CD4-positive, alpha-beta T cell (primary cell): ENCODE data around the gene MCEMP1. TPM values are rescaled to one million over a fixed set of nuclear protein-coding genes. Genes with fewer than 3 reads are reported as not detected.

Source experiments
- ATAC-seq: fragments of 200-7000 bp; cut with Tn5 transposase; one replicate; pipeline ENCODE4 v1.10.0; 2022; ENCODE audit warnings: mild to moderate bottlenecking; ENCODE audit not compliant: poor library complexity
- CTCF ChIA-PET: fragments of 350-600 bp; sonication (Branson Sonifier 250); formaldehyde crosslinking; loops from one replicate; lab custom pipeline; 2021; ENCODE audit warnings: antibody characterized with exemption, inconsistent platforms; lab: Charles Lee
- POLR2A ChIA-PET: fragments of 350-600 bp; sonication (Branson Sonifier 250); formaldehyde crosslinking; loops from one replicate; lab custom pipeline; 2021; ENCODE audit warnings: antibody characterized with exemption, inconsistent platforms; lab: Charles Lee
- DNase-seq, 14 experiments: peaks; one replicate each; pipeline ENCODE4 v3.0.0-alpha.2; 2013 to 2020; ENCODE audit warnings: mixed read lengths in 2 of 14
- H3K27ac ChIP-seq, 2 donors: one replicate each; pipeline versions ENCODE4 v1.5.1 to v1.7.0; 2013; ENCODE audit warnings: low read length in 2 of 2, low read depth in 1 of 2, mild to moderate bottlenecking in 1 of 2
- H3K27me3 ChIP-seq, 2 experiments: 1 replicate in 1 of 2; 2 replicates in 1 of 2; pipeline versions ENCODE4 v1.6.1 to v1.7.0; 2013; ENCODE audit warnings: low read length in 2 of 2, control low read depth in 1 of 2, mild to moderate bottlenecking in 1 of 2, moderate library complexity in 1 of 2; ENCODE audit not compliant: insufficient read depth in 2 of 2, control insufficient read depth in 1 of 2
- H3K36me3 ChIP-seq: one replicate; pipeline ENCODE4 v1.6.1; 2013; ENCODE audit warnings: low read length, control low read depth; ENCODE audit not compliant: insufficient read depth
- H3K4me1 ChIP-seq: one replicate; pipeline ENCODE4 v1.6.1; 2013; ENCODE audit warnings: low read length, control low read depth; ENCODE audit not compliant: insufficient read depth
- H3K4me3 ChIP-seq: one replicate; pipeline ENCODE4 v1.5.1; 2013; ENCODE audit warnings: mild to moderate bottlenecking, low read length, moderate library complexity
- H3K9me3 ChIP-seq, 2 experiments: 1 replicate in 1 of 2; 2 replicates in 1 of 2; pipeline versions ENCODE4 v1.6.1 to v1.7.0; 2013; ENCODE audit warnings: low read length in 2 of 2, mild to moderate bottlenecking in 2 of 2, control low read depth in 1 of 2, moderate library complexity in 1 of 2; ENCODE audit not compliant: control insufficient read depth in 1 of 2, insufficient read depth in 1 of 2
- H3K27ac Mint-ChIP-seq: one replicate; pipeline ENCODE4 v1.8.0; 2020; ENCODE audit warnings: mixed read lengths
- H3K27me3 Mint-ChIP-seq: one replicate; pipeline ENCODE4 v1.8.0; 2021; ENCODE audit warnings: mixed read lengths
- H3K36me3 Mint-ChIP-seq: one replicate; pipeline ENCODE4 v1.8.0; 2021; ENCODE audit warnings: low read depth, mixed read lengths
- H3K4me1 Mint-ChIP-seq: one replicate; pipeline ENCODE4 v1.8.0; 2021; ENCODE audit warnings: low read depth, mixed read lengths
- H3K4me3 Mint-ChIP-seq: one replicate; pipeline ENCODE4 v1.8.0; 2020; ENCODE audit warnings: mild to moderate bottlenecking, mixed read lengths
- H3K9me3 Mint-ChIP-seq: one replicate; pipeline ENCODE4 v1.8.0; 2020; ENCODE audit warnings: mixed read lengths
- intact Hi-C, 2 experiments: fragments of 100-400 bp; cut with DNase I in 1 of 2; cut with micrococcal nuclease in 1 of 2; formaldehyde crosslinking; loops; one replicate each; pipeline versions ENCODE4 v1.15.1 to v1.9.0; 2023 to 2025; cut with DNase I, micrococcal nuclease
- total RNA-seq, 174 experiments: library from RNA in 2 of 174; stranded (reverse) in 2 of 174; gene quantifications; one replicate each; pipeline ENCODE4 v1.2.3 and lab custom pipeline; 2021 to 2026
- TF ChIP-seq, protein P1 (sequence below): fragments of 200-600 bp; IDR thresholded peaks from one replicate; pipeline ENCODE4 v1.8.0; 2022; ENCODE audit warnings: antibody characterized with exemption, mild to moderate bottlenecking

MCEMP1 gene
- total RNA-seq, 2 experiments from 2014 or later = 0.38 TPM; not detected in 1

DNA sequence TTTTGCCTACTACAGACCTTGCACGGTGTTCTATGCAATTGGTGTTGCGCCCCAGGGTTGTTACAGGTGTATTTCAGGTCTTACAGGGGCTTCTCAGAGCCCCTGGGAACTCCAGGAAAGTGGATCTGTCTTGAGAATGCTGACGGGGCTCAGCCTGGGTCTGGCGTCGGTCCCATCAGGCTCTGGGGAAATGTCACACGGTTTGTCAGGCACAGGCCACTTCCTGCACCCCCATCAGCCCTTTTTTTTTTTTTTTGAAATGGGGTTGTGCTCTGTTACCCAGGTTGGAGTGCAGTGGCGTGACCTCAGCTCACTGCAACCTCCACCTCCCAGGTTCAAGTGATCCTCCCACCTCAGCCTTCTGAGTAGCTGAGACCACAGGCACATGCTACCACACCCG lies 41.8 kb downstream of the MCEMP1 start:
- no peak overlapping the region for H3K27ac Mint-ChIP-seq
- ATAC-seq = peak; percentile 37
- CTCF ChIA-PET = no interaction called here

DNA sequence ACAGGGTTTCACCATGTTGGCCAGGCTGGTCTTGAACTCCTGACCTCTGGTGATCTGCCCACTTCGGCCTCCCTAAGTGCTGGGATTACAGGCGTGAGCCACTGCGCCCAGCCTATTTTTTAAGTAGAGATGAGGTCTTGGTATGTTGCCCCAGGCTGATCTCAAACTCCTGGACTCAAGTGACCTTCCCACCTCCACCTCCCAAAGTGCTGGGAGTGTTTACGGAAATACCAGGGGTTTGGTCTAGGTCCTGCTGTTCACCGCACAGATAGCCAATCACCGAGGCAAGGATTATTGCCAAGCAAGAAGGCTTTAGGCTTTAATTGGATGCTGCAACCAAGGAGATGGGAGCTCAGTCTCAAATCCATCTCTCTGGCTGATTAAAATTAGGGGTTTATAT lies 43.5 kb downstream of the MCEMP1 start:
- Mint-ChIP-seq H3K9me3 (no peaks in the 10 kb centered on the region), H3K27me3 (no peaks in the 10 kb centered on the region), H3K27ac (no peak overlapping the region), H3K36me3 (no peaks in the 10 kb centered on the region), H3K4me3 (no peak overlapping the region), H3K4me1 (no peaks in the 10 kb centered on the region)
- peaks cover 0 to 5% of the 10 kb centered on the region in 2 experiments for H3K9me3 ChIP-seq
- ChIA-PET CTCF (no interaction called here), POLR2A (no interaction called here)
- H3K4me1 ChIP-seq = peaks cover 11% of the 10 kb centered on the region
- no peaks in the 10 kb centered on the region for H3K27me3 ChIP-seq
- H3K36me3 ChIP-seq = no peaks in the 10 kb centered on the region
- intact Hi-C loops = no loop called here
- TF ChIP-seq, protein P1, sequence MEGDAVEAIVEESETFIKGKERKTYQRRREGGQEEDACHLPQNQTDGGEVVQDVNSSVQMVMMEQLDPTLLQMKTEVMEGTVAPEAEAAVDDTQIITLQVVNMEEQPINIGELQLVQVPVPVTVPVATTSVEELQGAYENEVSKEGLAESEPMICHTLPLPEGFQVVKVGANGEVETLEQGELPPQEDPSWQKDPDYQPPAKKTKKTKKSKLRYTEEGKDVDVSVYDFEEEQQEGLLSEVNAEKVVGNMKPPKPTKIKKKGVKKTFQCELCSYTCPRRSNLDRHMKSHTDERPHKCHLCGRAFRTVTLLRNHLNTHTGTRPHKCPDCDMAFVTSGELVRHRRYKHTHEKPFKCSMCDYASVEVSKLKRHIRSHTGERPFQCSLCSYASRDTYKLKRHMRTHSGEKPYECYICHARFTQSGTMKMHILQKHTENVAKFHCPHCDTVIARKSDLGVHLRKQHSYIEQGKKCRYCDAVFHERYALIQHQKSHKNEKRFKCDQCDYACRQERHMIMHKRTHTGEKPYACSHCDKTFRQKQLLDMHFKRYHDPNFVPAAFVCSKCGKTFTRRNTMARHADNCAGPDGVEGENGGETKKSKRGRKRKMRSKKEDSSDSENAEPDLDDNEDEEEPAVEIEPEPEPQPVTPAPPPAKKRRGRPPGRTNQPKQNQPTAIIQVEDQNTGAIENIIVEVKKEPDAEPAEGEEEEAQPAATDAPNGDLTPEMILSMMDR = no peak
- ATAC-seq = no peak
- DNase-seq = no peak
- H3K27ac ChIP-seq = no peak overlapping the region
- no peak overlapping the region for H3K4me3 ChIP-seq

More for the DNA sequence above, 41.8 kb downstream of the MCEMP1 start:
- Histone ChIP-seq H3K27ac (no peak overlapping the region), H3K4me1 (peaks cover 11% of the 10 kb centered on the region), H3K4me3 (no peak overlapping the region), H3K27me3 (no peaks in the 10 kb centered on the region), H3K36me3 (no peaks in the 10 kb centered on the region), H3K9me3 (peaks cover 0 to 5% of the 10 kb centered on the region in 2 experiments)
- H3K4me1 Mint-ChIP-seq = no peaks in the 10 kb centered on the region
- H3K9me3 Mint-ChIP-seq = no peaks in the 10 kb centered on the region
- TF ChIP-seq, protein P1 = no peak
- H3K36me3 Mint-ChIP-seq = no peaks in the 10 kb centered on the region
- intact Hi-C loops = loop anchor here in 1 of 2 experiments (2.0 kb wide), 1 partner anchor 14 kb away; no protein-coding TSS in a partner anchor
- peak in 3 of 14 experiments; percentile 5 to 39 (median 31) for DNase-seq
- no peaks in the 10 kb centered on the region for H3K27me3 Mint-ChIP-seq
- POLR2A ChIA-PET = interaction anchor here (0.6 to 1.1 kb wide), 2 partner anchors 13 to 89 kb away, joined by 3 read pairs; partner anchors contain the start of genes PET100 and XAB2
- no peak overlapping the region for H3K4me3 Mint-ChIP-seq

DNA sequence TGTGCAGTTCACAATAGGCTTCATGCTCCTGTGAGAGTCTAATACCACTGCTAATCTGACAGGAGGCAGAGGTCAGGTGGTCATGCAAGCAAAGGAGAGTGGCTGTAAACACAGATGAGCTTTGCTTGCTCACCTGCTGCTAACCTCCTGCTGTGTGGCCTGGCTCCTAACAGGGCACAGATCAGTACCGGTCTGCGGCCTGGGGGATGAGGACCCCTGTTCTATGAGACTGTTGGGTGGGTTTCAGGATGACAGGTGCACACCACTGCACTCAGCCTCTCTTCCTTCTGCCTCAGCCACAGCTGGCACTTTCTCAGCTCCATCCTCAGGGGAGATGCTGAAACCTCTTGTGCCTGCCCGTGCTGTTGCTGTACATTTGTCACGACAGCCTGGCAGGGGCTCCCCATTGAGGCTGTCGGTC lies 45.4 kb downstream of the MCEMP1 start:
- DNase-seq = no peak
- no peak for ATAC-seq
- H3K27me3 Mint-ChIP-seq = peaks cover 6% of the 10 kb centered on the region
- no peaks in the 10 kb centered on the region for H3K4me1 Mint-ChIP-seq
- no peaks in the 10 kb centered on the region for H3K36me3 ChIP-seq
- H3K27ac ChIP-seq = no peak overlapping the region
- peaks cover 0 to under 1% of the 10 kb centered on the region in 2 experiments for H3K27me3 ChIP-seq
- H3K9me3 Mint-ChIP-seq = no peaks in the 10 kb centered on the region
- ChIA-PET CTCF (no interaction called here), POLR2A (no interaction called here)
- H3K4me3 ChIP-seq = no peak overlapping the region
- no peak overlapping the region for H3K27ac Mint-ChIP-seq
- intact Hi-C loops = no loop called here
- TF ChIP-seq, protein P1 = no peak
- H3K9me3 ChIP-seq = peaks cover 0 to 2% of the 10 kb centered on the region in 2 experiments
- H3K36me3 Mint-ChIP-seq = no peaks in the 10 kb centered on the region
- H3K4me1 ChIP-seq = peaks cover 11% of the 10 kb centered on the region
- no peak overlapping the region for H3K4me3 Mint-ChIP-seq
